CD14-positive monocyte (primary cell): Measurements from ENCODE around the gene PIEZO1. TPM values are rescaled to one million over a fixed set of nuclear protein-coding genes. Genes with fewer than 3 reads are reported as not detected.
A peak's percentile ranks its signal among the peaks of the same experiment; 100 is the strongest.

ENCODE experiments used
- DNase-seq, 3 donors: peaks; one replicate each; pipeline ENCODE4 v3.0.0-alpha.2; 2011 to 2022
- H2AFZ ChIP-seq: 2 replicates; pipeline ENCODE4 v1.6.0; 2012; ENCODE audit warnings: mild to moderate bottlenecking, low read depth, low read length, inconsistent platforms; ENCODE audit not compliant: insufficient read depth, poor library complexity, severe bottlenecking
- H3K27ac ChIP-seq, 2 donors: 1 replicate in 1 of 2; 2 replicates in 1 of 2; pipeline ENCODE4 v1.5.1; 2012 to 2013; ENCODE audit warnings: low read length in 2 of 2, control low read depth in 1 of 2, inconsistent platforms in 1 of 2, low read depth in 1 of 2, mild to moderate bottlenecking in 1 of 2
- H3K27me3 ChIP-seq, 2 donors: one replicate each; pipeline versions ENCODE4 v1.6.0 to v1.6.1; 2011 to 2013; ENCODE audit warnings: low read length in 2 of 2; ENCODE audit not compliant: control insufficient read depth in 2 of 2, insufficient read depth in 2 of 2
- H3K36me3 ChIP-seq, 2 donors: replicated peaks in 1 of 2; 1 replicate in 1 of 2; 2 replicates in 1 of 2; pipeline versions ENCODE4 v1.5.1 to v1.6.1; 2012 to 2013; ENCODE audit warnings: low read length in 2 of 2, control low read depth in 1 of 2, inconsistent platforms in 1 of 2, mild to moderate bottlenecking in 1 of 2; ENCODE audit not compliant: insufficient read depth in 2 of 2, control insufficient read depth in 1 of 2
- H3K4me1 ChIP-seq, 2 donors: 1 replicate in 1 of 2; 2 replicates in 1 of 2; pipeline versions ENCODE4 v1.5.1 to v1.6.1; 2012 to 2013; ENCODE audit warnings: low read length in 2 of 2, control low read depth in 1 of 2, inconsistent platforms in 1 of 2, mild to moderate bottlenecking in 1 of 2, moderate library complexity in 1 of 2; ENCODE audit not compliant: insufficient read depth in 2 of 2, control insufficient read depth in 1 of 2
- H3K4me2 ChIP-seq: replicated peaks from 2 replicates; pipeline ENCODE3; 2012; ENCODE audit warnings: low read length, moderate library complexity, mild to moderate bottlenecking; ENCODE audit not compliant: poor library complexity, severe bottlenecking; ENCODE audit errors: extremely low read depth
- H3K4me3 ChIP-seq, 3 experiments: fragments of 200-600 bp in 1 of 3; sonication (generic) in 1 of 3; replicated peaks in 1 of 3; 1 replicate in 2 of 3; 2 replicates in 1 of 3; pipeline ENCODE4 v1.5.1; 2011 to 2013; ENCODE audit warnings: low read length in 3 of 3, mild to moderate bottlenecking in 3 of 3, control low read depth in 2 of 3, low read depth in 2 of 3, inconsistent platforms in 1 of 3, moderate library complexity in 1 of 3
- H3K79me2 ChIP-seq: 2 replicates; pipeline ENCODE4 v1.6.0; 2012; ENCODE audit warnings: mild to moderate bottlenecking, control low read depth, inconsistent platforms, low read length, moderate library complexity; ENCODE audit not compliant: insufficient read depth
- H3K9ac ChIP-seq: 2 replicates; pipeline ENCODE4 v1.6.0; 2017; ENCODE audit warnings: low read length, mild to moderate bottlenecking; ENCODE audit not compliant: insufficient read depth, poor library complexity, severe bottlenecking
- H3K9me3 ChIP-seq, 2 donors: replicated peaks in 1 of 2; 1 replicate in 1 of 2; 2 replicates in 1 of 2; pipeline versions ENCODE4 v1.5.1 to v1.6.1; 2012 to 2013; ENCODE audit warnings: low read length in 2 of 2, control low read depth in 1 of 2; ENCODE audit not compliant: control insufficient read depth in 1 of 2, insufficient read depth in 1 of 2
- H4K20me1 ChIP-seq: 2 replicates; pipeline ENCODE4 v1.6.0; 2012; ENCODE audit warnings: mild to moderate bottlenecking, low read length, control low read depth, moderate library complexity; ENCODE audit not compliant: insufficient read depth
- H3K27ac Mint-ChIP-seq, 7 donors: one replicate each; pipeline ENCODE4 v1.8.0; 2020; ENCODE audit warnings: mild to moderate bottlenecking in 7 of 7, mixed read lengths in 7 of 7, moderate library complexity in 6 of 7, inconsistent platforms in 2 of 7
- H3K27me3 Mint-ChIP-seq, 3 donors: one replicate each; pipeline ENCODE4 v1.8.0; 2021 to 2022; ENCODE audit warnings: low read depth in 3 of 3, mild to moderate bottlenecking in 3 of 3, mixed read lengths in 3 of 3, moderate library complexity in 3 of 3, inconsistent platforms in 1 of 3
- H3K36me3 Mint-ChIP-seq, 2 donors: one replicate each; pipeline ENCODE4 v1.8.0; 2020; ENCODE audit warnings: mixed read lengths in 2 of 2, inconsistent platforms in 1 of 2, mild to moderate bottlenecking in 1 of 2
- H3K4me1 Mint-ChIP-seq: one replicate; pipeline ENCODE4 v1.8.0; 2020; ENCODE audit warnings: mild to moderate bottlenecking, mixed read lengths
- H3K4me3 Mint-ChIP-seq, 2 donors: one replicate each; pipeline ENCODE4 v1.8.0; 2020; ENCODE audit warnings: mild to moderate bottlenecking in 2 of 2, mixed read lengths in 2 of 2, moderate library complexity in 1 of 2
- H3K9me3 Mint-ChIP-seq, 7 donors: one replicate each; pipeline ENCODE4 v1.8.0; 2020 to 2022; ENCODE audit warnings: mixed read lengths in 7 of 7, mild to moderate bottlenecking in 6 of 7, moderate library complexity in 6 of 7, inconsistent platforms in 2 of 7
- WGBS: methylation state at CpG from one replicate; pipeline ENCODE4 v1.1.5; 2013; ENCODE audit warnings: missing lambda C conversion rate; ENCODE audit not compliant: insufficient coverage; 5-methylcytosine and 5-hydroxymethylcytosine counted together
- intact Hi-C, 2 donors: fragments of 100-400 bp; cut with micrococcal nuclease; formaldehyde crosslinking; loops; one replicate each; pipeline versions ENCODE4 v1.15.0 to v1.15.1; 2023
- polyA plus RNA-seq, 3 donors: library from polyadenylated mRNA; depleted of rRNA in 1 of 3; unstranded in 2 of 3; stranded (reverse) in 1 of 3; fragments of 300-500 nt in 2 of 3; fragments of >200 nt in 1 of 3; fragmentation: Illumina TruSeq in 2 of 3; gene quantifications; 1 replicate in 2 of 3; 2 replicates in 1 of 3; pipeline ENCODE4 v1.2.3, GENCODE V29; 2012 to 2021
- TF ChIP-seq, protein P1 (sequence below): fragments of 200-600 bp; IDR thresholded peaks from one replicate; pipeline ENCODE4 v1.8.0; 2022; ENCODE audit warnings: antibody characterized with exemption, mild to moderate bottlenecking

The PIEZO1 gene
- polyA plus RNA-seq, 3 donors = 10.2 to 405 (median 15.0) TPM

DNA sequence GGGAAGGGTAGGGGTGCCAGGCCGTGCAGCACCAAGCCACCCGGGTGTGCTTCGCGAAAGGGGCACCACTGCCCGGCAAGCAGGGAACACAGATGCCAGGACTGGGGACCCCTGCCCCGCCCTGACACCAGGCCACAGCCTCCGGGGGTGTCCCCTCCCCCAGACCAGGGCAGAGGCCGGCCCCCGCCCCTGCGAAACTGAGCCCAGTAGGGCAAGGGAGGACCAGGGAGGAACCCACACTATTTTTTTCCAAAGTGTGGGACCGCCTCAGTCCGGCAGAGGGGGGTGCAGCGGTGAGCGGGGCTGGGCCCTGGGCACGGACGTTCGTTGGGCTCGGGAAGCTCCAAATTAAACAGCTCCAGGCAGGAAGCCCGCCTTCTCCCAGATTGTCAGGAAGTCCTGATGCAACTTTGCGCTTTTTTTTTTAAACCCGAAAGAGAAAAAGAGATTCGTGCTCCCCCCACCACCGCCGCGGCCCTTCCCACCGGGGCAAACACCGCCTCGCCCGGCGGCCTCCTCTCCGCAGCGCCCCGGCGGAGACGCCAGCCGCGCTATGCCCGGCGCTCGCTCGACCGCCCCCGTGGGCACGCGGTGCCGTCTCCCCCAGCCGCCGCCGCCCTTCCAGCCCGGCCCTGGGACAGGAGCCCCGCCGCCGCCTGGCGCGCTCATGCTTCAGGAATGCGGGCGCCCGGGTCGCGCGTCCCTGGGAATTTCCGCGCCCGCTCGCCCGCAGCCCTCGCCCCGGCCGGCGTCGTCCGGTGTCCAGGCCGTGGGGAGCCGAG, 755 bp downstream of the PIEZO1 start:
- H3K27ac Mint-ChIP-seq = peak overlapping the region; percentile 87 to 99 (median 95)

More for the DNA sequence above, 755 bp downstream of the PIEZO1 start:
- peak overlapping the region; percentile 90 for H3K4me2 ChIP-seq
- peaks cover under 1 to 2% of the 10 kb centered on the region in 2 donors for H3K36me3 Mint-ChIP-seq
- under 1% methylated on average over 64 of the region's 74 CpGs for WGBS
- peak overlapping the region; percentile 47 to 80 (median 73) for H3K4me3 ChIP-seq
- H3K27me3 ChIP-seq = no peaks in the 10 kb centered on the region
- no peaks in the 10 kb centered on the region for H3K36me3 ChIP-seq
- no peaks in the 10 kb centered on the region for H3K9me3 Mint-ChIP-seq
- intact Hi-C loops = loop anchor here (2.0 to 10.0 kb wide), 4 partner anchors 41 to 1161 kb away; partner anchors contain the start of genes DEF8 (in 1 of the 2), GALNS (in 1 of the 2) and TRAPPC2L (in 1 of the 2)
- TF ChIP-seq, protein P1, sequence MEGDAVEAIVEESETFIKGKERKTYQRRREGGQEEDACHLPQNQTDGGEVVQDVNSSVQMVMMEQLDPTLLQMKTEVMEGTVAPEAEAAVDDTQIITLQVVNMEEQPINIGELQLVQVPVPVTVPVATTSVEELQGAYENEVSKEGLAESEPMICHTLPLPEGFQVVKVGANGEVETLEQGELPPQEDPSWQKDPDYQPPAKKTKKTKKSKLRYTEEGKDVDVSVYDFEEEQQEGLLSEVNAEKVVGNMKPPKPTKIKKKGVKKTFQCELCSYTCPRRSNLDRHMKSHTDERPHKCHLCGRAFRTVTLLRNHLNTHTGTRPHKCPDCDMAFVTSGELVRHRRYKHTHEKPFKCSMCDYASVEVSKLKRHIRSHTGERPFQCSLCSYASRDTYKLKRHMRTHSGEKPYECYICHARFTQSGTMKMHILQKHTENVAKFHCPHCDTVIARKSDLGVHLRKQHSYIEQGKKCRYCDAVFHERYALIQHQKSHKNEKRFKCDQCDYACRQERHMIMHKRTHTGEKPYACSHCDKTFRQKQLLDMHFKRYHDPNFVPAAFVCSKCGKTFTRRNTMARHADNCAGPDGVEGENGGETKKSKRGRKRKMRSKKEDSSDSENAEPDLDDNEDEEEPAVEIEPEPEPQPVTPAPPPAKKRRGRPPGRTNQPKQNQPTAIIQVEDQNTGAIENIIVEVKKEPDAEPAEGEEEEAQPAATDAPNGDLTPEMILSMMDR = peak; percentile 82
- peak overlapping the region; percentile 41 for H2AFZ ChIP-seq
- H3K27me3 Mint-ChIP-seq = peaks cover 0 to 3% (median 0%) of the 10 kb centered on the region in 3 donors
- peaks cover 56 to 64% of the 10 kb centered on the region in 2 donors for H3K4me1 ChIP-seq
- H4K20me1 ChIP-seq = peaks cover 41% of the 10 kb centered on the region
- H3K4me1 Mint-ChIP-seq = peaks cover 48% of the 10 kb centered on the region
- peak overlapping the region; percentile 84 for H3K9ac ChIP-seq
- no peaks in the 10 kb centered on the region for H3K9me3 ChIP-seq
- peak overlapping the region; percentile 90 to 93 for H3K4me3 Mint-ChIP-seq
- peak overlapping the region; percentile 86 to 99 for H3K27ac ChIP-seq
- H3K79me2 ChIP-seq = peaks cover 54% of the 10 kb centered on the region
- peak in 2 of 3 donors; percentile 52 to 63 for DNase-seq
